ENCODE data around the gene ZNF865.

DNA sequence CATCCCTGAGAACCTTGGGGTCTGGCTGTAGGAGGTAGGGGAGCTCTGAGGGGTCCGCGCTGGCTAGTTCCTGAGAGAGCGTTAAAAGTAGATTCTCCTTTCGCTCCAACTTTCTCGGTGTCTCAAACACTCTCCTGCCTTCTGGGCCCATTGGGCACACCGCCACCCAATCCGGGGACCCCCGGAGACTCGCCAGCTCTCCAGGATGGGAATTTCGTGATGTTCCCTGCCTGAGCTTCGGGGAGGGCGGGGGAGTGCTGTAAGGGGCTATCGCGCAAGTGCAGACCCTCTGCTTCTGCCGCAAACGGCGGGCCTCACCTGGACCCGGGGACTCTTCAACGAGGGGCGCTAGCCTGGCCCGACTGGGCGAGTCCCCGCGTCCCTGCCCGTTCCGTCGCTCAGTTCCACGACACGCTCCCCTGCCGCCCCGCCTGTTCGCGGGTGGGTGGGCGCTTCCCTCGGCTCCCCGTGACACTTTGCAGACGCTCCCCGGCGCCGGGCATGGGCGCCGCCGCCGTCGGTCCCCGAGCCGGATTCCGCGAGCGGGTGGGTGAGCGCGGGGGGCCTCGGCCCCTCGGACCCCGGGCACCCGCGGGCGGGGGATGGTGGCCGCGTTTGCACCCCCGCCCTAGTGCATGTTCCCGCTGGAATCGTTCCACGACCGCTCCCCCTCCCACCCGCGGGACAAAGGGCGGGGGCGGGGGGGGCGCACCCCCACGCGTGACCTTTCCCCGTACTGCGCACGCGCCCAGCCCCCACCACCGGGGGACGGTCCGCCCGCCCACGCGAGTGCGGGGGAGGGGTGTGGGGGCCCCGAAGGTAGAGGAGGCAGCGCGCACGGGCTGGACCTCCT is 42.5 kb downstream of the ZNF865 start, which contains the start of gene CCDC106:
- TF ChIP-seq CHD4 (IDR thresholded peaks at IDR 0.05): no peak
- TF ChIP-seq POLR2A (IDR thresholded peaks at IDR 0.05; ENCODE audit: low read depth, low read length): no peak; the same call in 1 of the 2 replicates
- TF ChIP-seq, protein P1, sequence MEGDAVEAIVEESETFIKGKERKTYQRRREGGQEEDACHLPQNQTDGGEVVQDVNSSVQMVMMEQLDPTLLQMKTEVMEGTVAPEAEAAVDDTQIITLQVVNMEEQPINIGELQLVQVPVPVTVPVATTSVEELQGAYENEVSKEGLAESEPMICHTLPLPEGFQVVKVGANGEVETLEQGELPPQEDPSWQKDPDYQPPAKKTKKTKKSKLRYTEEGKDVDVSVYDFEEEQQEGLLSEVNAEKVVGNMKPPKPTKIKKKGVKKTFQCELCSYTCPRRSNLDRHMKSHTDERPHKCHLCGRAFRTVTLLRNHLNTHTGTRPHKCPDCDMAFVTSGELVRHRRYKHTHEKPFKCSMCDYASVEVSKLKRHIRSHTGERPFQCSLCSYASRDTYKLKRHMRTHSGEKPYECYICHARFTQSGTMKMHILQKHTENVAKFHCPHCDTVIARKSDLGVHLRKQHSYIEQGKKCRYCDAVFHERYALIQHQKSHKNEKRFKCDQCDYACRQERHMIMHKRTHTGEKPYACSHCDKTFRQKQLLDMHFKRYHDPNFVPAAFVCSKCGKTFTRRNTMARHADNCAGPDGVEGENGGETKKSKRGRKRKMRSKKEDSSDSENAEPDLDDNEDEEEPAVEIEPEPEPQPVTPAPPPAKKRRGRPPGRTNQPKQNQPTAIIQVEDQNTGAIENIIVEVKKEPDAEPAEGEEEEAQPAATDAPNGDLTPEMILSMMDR (IDR thresholded peaks at IDR 0.05 in 2 of 3, conservative IDR thresholded peaks at IDR 0.05 in 1 of 3; ENCODE audit: control insufficient read depth in 2 of 3, extremely low read depth in 1 of 3, insufficient read depth in 1 of 3, low read depth in 3 of 3, low read length in 3 of 3): no peak
